Upper lobe of left lung (tissue), 6 donors: ENCODE measurements around the gene RASSF7. TPM values are rescaled to one million over a fixed set of nuclear protein-coding genes. Genes with fewer than 3 reads are reported as not detected.

ENCODE experiments used
- ATAC-seq, 2 donors: fragments of 200-7000 bp; cut with Tn5 transposase; one replicate each; pipeline ENCODE4 v1.9.1; 2022; ENCODE audit warnings: mild to moderate bottlenecking in 2 of 2, moderate library complexity in 2 of 2; ENCODE audit not compliant: low FRiP score in 2 of 2
- DNase-seq, 2 donors: peaks; one replicate each; pipeline ENCODE4 v3.0.0-alpha.2; 2019 to 2020
- H3K27ac ChIP-seq, 4 donors: fragments of 200-600 bp; sonication (generic); one replicate each; pipeline ENCODE4 v1.5.1; 2016 to 2019
- H3K27me3 ChIP-seq, 4 donors: fragments of 200-600 bp; sonication (generic); one replicate each; pipeline ENCODE4 v1.5.1; 2017 to 2019
- H3K36me3 ChIP-seq, 4 donors: fragments of 200-600 bp; sonication (generic); one replicate each; pipeline ENCODE4 v1.5.1; 2016 to 2019
- H3K4me1 ChIP-seq, 4 donors: fragments of 200-600 bp; sonication (generic); one replicate each; pipeline ENCODE4 v1.5.1; 2018 to 2019
- H3K4me3 ChIP-seq, 4 donors: fragments of 200-600 bp; sonication (generic); one replicate each; pipeline ENCODE4 v1.5.1; 2017 to 2019; ENCODE audit warnings: mild to moderate bottlenecking in 2 of 4, moderate library complexity in 1 of 4
- H3K9me3 ChIP-seq, 4 donors: fragments of 200-600 bp; sonication (generic); one replicate each; pipeline ENCODE4 v1.5.1; 2018 to 2019
- CTCF ChIP-seq, 6 experiments: fragments of 450-650 bp in 4 of 6; fragments of 200-600 bp in 2 of 6; sonication (generic) in 2 of 6; IDR thresholded peaks; one replicate each; pipeline ENCODE4 v1.5.1; 2016 to 2019; ENCODE audit warnings: antibody characterized with exemption in 6 of 6
- EP300 ChIP-seq, 4 donors: sonication (generic); formaldehyde crosslinking; IDR thresholded peaks; one replicate each; pipeline ENCODE4 v1.5.1; 2017; ENCODE audit warnings: antibody characterized with exemption in 4 of 4, control low read depth in 2 of 4
- POLR2A ChIP-seq, 4 donors: fragments of 450-650 bp; IDR thresholded peaks; one replicate each; pipeline ENCODE4 v1.5.1; 2016 to 2017; ENCODE audit warnings: antibody characterized with exemption in 4 of 4, mild to moderate bottlenecking in 2 of 4
- POLR2AphosphoS5 ChIP-seq, 2 donors: sonication (generic); formaldehyde crosslinking; IDR thresholded peaks; one replicate each; pipeline ENCODE4 v1.5.1; 2017; ENCODE audit warnings: antibody characterized with exemption in 2 of 2
- WGBS, 2 donors: methylation state at CpG; one replicate each; pipeline ENCODE4 v1.1.5; 2017 to 2018; 5-methylcytosine and 5-hydroxymethylcytosine counted together
- total RNA-seq, 6 donors: library from RNA; depleted of rRNA in 4 of 6; stranded (reverse); fragments of >200 nt in 4 of 6; gene quantifications; one replicate each; pipeline versions ENCODE4 v1.1.0 to v1.2.1, GENCODE V29; 2016 to 2021
- donor health status: DM: no; HTN: no; CAD: no; lungs with moderate emphysema.
- donor health status: DM: no; HTN: yes; CAD: no; lungs with severe emphysema.

RASSF7 gene
- total RNA-seq, 6 donors from 2014 or later, result 80.2 to 222 (median 129) TPM

GRCh38 chr11:557328-558132 is 3.2 kb upstream of the RASSF7 start:
- WGBS, 2 donors, result 90 to 100% methylated on average over 5 to 16 of the region's 24 CpGs
- H3K27me3 ChIP-seq, result peaks cover 1 to 22% (median 12%) of the 10 kb centered on the region in 4 donors

GRCh38 chr11:558503-558902 is 2.3 kb upstream of the RASSF7 start:
- 80 to 88% methylated on average over 7 to 11 of the region's 20 CpGs for WGBS, 2 donors
- peaks cover 35 to 63% (median 55%) of the 10 kb centered on the region in 4 donors for H3K4me1 ChIP-seq

More at GRCh38 chr11:557328-558132, 3.2 kb upstream of the RASSF7 start:
- ATAC-seq (no peak), DNase-seq (peak in 1 of 2 donors; percentile 82)
- H3K4me1 ChIP-seq, result peaks cover 33 to 54% (median 47%) of the 10 kb centered on the region in 4 donors
- H3K9me3 ChIP-seq, result no peaks in the 10 kb centered on the region
- H3K36me3 ChIP-seq, result no peaks in the 10 kb centered on the region
- no peak overlapping the region for H3K4me3 ChIP-seq
- H3K27ac ChIP-seq, result no peak overlapping the region
- TF ChIP-seq CTCF (IDR thresholded peaks at IDR 0.05), result no peak
- TF ChIP-seq POLR2A (IDR thresholded peaks at IDR 0.05), result no peak
- no peak for TF ChIP-seq POLR2AphosphoS5 (IDR thresholded peaks at IDR 0.05)

GRCh38 chr11:559020-559620 is 1.6 kb upstream of the RASSF7 start:
- Histone ChIP-seq H3K36me3 (peaks cover 0 to 14% (median 0%) of the 10 kb centered on the region in 4 donors), H3K27me3 (peaks cover 1 to 21% (median 12%) of the 10 kb centered on the region in 4 donors), H3K27ac (peak overlapping the region in 2 of 4 donors; percentile 92), H3K9me3 (no peaks in the 10 kb centered on the region), H3K4me1 (peaks cover 37 to 67% (median 56%) of the 10 kb centered on the region in 4 donors), H3K4me3 (no peak overlapping the region)
- ATAC-seq (no peak), DNase-seq (no peak)
- TF ChIP-seq POLR2A (IDR thresholded peaks at IDR 0.05), result no peak
- no peak for TF ChIP-seq POLR2AphosphoS5 (IDR thresholded peaks at IDR 0.05)
- no peak for TF ChIP-seq CTCF (IDR thresholded peaks at IDR 0.05)
- TF ChIP-seq EP300 (IDR thresholded peaks at IDR 0.05), result no peak
- WGBS, 2 donors, result 92 to 98% methylated on average over 5 to 14 of the region's 15 CpGs

More at GRCh38 chr11:558503-558902, 2.3 kb upstream of the RASSF7 start:
- Histone ChIP-seq H3K27me3 (peaks cover 1 to 22% (median 12%) of the 10 kb centered on the region in 4 donors), H3K27ac (no peak overlapping the region), H3K4me3 (no peak overlapping the region), H3K9me3 (no peaks in the 10 kb centered on the region), H3K36me3 (peaks cover 0 to 8% (median 0%) of the 10 kb centered on the region in 4 donors)
- no peak for TF ChIP-seq POLR2AphosphoS5 (IDR thresholded peaks at IDR 0.05)
- TF ChIP-seq POLR2A (IDR thresholded peaks at IDR 0.05), result no peak
- no peak for TF ChIP-seq EP300 (IDR thresholded peaks at IDR 0.05)
- TF ChIP-seq CTCF (IDR thresholded peaks at IDR 0.05), result no peak
- ATAC-seq (no peak), DNase-seq (peak in 1 of 2 donors; percentile 82)

GRCh38 chr11:559712-560304 is 962 bp upstream of the RASSF7 start:
- no peak for ATAC-seq
- peaks cover 33 to 64% (median 50%) of the 10 kb centered on the region in 4 donors for H3K4me1 ChIP-seq
- H3K36me3 ChIP-seq, result peaks cover 0 to 14% (median 0%) of the 10 kb centered on the region in 4 donors
- no peaks in the 10 kb centered on the region for H3K9me3 ChIP-seq
- peak overlapping the region; percentile 71 to 100 (median 95) for H3K4me3 ChIP-seq
- DNase-seq, result peak; percentile 59 to 64
- peak overlapping the region; percentile 86 to 92 (median 90) for H3K27ac ChIP-seq
- 70 to 77% methylated on average over 16 to 18 of the region's 18 CpGs for WGBS, 2 donors
- peaks cover 1 to 15% (median 11%) of the 10 kb centered on the region in 4 donors for H3K27me3 ChIP-seq
- TF ChIP-seq CTCF (IDR thresholded peaks at IDR 0.05), result no peak
- TF ChIP-seq POLR2A (IDR thresholded peaks at IDR 0.05), result no peak
- no peak for TF ChIP-seq POLR2AphosphoS5 (IDR thresholded peaks at IDR 0.05)
- TF ChIP-seq EP300 (IDR thresholded peaks at IDR 0.05), result no peak
